ENCODE data around the gene SP2. TPM values are rescaled to one million over a fixed set of nuclear protein-coding genes. Genes with fewer than 3 reads are reported as not detected.

The SP2 gene
- total RNA-seq, 2 donors from 2014 or later = 18.1 to 21.6 TPM

DNA sequence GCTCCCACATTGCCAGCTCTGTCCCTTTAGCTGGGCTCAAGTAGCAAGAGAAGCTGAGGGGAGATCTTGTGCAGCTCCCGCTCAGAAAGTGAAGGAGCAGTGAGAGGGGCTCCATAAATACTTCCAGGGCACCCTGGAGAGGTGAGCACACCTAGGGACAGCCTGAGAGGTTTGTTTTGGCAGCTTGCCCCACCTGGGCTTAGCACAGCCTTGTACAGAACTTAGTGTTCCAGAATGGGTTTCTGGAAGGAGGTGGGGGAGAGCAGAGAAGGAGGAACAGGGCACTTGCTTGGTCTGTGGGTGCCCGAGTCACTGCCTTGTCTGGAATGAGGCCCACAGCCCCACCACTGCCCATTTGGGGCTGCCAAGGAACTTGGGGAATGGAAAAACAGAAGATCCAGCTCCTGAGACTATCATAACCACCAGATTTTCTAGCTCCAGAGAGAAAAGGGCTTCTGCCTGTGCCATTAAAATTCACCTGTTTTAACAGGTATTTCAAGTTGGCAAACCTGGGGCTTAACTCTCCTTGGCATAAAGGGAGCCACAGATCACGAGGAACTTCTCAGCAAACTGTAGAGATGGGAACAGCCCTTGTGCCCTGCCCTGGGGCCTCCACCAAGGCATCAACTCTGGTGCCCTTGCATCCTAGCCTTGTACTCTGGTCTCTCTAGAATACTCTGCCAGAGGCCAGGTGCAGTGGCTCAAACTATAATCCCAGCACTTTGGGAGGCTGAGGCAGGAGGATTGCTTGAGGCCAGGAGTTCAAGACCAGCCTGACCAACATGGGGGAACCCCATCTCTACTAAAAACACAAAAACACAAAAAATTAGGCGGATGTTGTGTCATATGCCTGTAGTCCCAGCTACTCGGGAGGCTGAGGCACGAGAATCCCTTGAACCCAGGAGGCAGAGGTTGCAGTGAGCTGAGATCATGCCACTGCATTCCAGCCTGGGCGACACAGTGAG, 59.7 kb downstream of the SP2 start:
- TF ChIP-seq, protein P1, sequence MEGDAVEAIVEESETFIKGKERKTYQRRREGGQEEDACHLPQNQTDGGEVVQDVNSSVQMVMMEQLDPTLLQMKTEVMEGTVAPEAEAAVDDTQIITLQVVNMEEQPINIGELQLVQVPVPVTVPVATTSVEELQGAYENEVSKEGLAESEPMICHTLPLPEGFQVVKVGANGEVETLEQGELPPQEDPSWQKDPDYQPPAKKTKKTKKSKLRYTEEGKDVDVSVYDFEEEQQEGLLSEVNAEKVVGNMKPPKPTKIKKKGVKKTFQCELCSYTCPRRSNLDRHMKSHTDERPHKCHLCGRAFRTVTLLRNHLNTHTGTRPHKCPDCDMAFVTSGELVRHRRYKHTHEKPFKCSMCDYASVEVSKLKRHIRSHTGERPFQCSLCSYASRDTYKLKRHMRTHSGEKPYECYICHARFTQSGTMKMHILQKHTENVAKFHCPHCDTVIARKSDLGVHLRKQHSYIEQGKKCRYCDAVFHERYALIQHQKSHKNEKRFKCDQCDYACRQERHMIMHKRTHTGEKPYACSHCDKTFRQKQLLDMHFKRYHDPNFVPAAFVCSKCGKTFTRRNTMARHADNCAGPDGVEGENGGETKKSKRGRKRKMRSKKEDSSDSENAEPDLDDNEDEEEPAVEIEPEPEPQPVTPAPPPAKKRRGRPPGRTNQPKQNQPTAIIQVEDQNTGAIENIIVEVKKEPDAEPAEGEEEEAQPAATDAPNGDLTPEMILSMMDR (IDR thresholded peaks at IDR 0.05) = no peak
- H3K27me3 ChIP-seq = no peaks in the 10 kb centered on the region
- peak overlapping the region; percentile 86 for H3K27ac ChIP-seq
- H3K9ac ChIP-seq (ENCODE audit: low read depth in 2 of 2, low read length in 2 of 2) = peak overlapping the region; percentile 91 to 100
- DNase-seq = peak; percentile 73
- no peaks in the 10 kb centered on the region for H3K36me3 ChIP-seq
- no peaks in the 10 kb centered on the region for H3K9me3 ChIP-seq
- H3K4me3 ChIP-seq = peak overlapping the region; percentile 55
- H3K4me1 ChIP-seq = peaks cover 2% of the 10 kb centered on the region
- intact Hi-C loops (cut with DNase I) = no loop called here

DNA sequence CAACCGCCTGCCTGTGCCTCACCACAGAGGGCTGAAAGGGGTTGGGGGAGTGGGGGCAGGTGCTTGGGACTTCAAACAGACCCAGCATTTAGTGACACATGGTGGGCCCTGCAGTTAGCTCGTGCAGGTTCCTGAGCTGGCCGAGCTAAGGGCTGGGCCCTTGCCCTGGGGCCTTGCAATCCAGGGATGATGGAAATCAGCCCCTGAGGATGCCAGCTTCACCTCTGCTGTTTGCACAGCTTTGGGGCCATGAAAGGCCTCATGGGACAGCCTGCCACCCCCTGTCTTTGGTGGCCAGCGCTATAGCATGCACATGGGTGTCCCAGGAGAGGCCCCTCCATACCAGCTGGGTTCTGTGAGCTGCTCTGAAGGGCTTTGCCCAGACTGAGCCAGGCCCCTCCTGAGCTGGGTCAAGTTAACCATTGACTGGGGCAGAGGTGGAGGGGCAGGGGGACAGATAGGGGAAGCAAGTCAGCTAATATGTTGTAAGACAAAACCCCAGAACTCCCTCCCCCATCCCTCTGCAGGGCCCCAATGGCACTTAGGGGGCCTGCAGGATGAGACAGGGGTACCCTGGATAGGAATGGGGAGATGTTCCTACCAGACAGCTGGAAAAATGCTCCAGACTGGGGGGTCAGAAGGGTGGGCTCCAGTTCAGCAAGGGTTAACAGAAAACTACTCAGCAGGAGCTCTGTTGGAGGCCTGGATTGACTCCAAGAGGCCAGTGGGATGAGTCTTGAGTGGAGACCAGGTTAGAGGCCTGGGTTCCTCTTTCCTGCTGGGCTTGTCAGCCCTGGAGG, 61.0 kb downstream of the SP2 start:
- no peak for DNase-seq
- no peaks in the 10 kb centered on the region for H3K9me3 ChIP-seq
- TF ChIP-seq, protein P1 (IDR thresholded peaks at IDR 0.05) = no peak
- H3K4me1 ChIP-seq = peaks cover 7% of the 10 kb centered on the region
- intact Hi-C loops (cut with DNase I) = no loop called here
- H3K36me3 ChIP-seq = no peaks in the 10 kb centered on the region
- peak overlapping the region; percentile 86 for H3K27ac ChIP-seq
- no peaks in the 10 kb centered on the region for H3K27me3 ChIP-seq
- H3K4me3 ChIP-seq = peak overlapping the region; percentile 55
- peak overlapping the region; percentile 91 to 100 for H3K9ac ChIP-seq (ENCODE audit: low read depth in 2 of 2, low read length in 2 of 2)

DNA sequence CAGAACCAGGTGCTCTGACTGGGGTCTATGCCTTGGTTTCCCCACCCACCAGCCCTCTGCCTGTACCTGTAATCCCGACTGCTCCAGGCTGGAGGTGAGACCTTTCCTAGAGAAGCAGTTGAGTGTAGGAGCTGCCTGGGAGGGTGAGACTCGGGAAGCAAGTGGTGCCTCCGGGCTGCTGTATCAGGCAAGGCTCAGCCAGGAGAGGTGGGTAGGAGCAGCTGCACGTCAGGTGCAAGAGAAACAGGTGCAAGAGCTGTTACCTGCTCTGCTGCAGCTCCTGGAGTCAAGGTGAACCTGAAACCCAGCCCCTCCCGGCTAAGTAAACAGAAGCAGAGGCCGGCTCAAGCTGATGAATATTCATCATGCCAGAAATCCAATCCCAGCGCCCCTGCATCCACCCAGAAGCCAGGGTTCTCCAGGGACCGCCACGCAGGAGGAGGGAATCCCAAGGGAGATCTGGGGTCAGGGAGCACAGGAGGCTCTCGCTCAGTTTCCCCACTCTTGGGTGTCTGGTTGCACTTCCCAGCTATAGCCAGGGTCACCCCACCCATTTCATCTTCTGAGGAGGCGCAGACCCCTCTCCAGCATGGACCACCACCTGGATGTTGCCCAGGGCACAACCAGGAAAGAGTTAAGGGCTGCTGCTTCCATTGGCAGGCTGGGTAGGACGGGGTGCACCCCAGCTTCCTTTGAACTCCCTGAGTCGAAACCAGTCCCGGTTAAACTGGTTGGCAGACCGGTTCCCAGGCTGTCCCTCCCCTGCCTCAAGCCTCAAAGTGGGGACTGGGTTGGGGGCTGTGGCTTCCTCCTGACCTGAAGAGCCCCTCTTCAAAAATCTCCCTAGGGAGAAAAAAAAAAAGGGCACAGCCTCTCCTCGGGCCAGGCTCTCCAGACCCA, 61.8 kb downstream of the SP2 start, which contains the start of gene PRR15L:
Gene PRR15L (minus strand): TSS at position 293 of the 900 bp plus-strand sequence. CDS start 4,649 bp downstream, outside the sequence.
- Histone ChIP-seq H3K27me3 (no peaks in the 10 kb centered on the region), H3K4me3 (peak within 1 kb of the TSS; percentile 55), H3K9ac (ENCODE audit: low read depth in 2 of 2, low read length in 2 of 2) (peak within 1 kb of the TSS; percentile 91 to 100), H3K9me3 (no peaks in the 10 kb centered on the region), H3K27ac (peak within 1 kb of the TSS; percentile 86), H3K4me1 (peaks cover 7% of the 10 kb centered on the region), H3K36me3 (no peaks in the 10 kb centered on the region)
- intact Hi-C loops (cut with DNase I) = no loop called here
- TF ChIP-seq, protein P1 (IDR thresholded peaks at IDR 0.05) = no peak
- peak; percentile 96 for DNase-seq

DNA sequence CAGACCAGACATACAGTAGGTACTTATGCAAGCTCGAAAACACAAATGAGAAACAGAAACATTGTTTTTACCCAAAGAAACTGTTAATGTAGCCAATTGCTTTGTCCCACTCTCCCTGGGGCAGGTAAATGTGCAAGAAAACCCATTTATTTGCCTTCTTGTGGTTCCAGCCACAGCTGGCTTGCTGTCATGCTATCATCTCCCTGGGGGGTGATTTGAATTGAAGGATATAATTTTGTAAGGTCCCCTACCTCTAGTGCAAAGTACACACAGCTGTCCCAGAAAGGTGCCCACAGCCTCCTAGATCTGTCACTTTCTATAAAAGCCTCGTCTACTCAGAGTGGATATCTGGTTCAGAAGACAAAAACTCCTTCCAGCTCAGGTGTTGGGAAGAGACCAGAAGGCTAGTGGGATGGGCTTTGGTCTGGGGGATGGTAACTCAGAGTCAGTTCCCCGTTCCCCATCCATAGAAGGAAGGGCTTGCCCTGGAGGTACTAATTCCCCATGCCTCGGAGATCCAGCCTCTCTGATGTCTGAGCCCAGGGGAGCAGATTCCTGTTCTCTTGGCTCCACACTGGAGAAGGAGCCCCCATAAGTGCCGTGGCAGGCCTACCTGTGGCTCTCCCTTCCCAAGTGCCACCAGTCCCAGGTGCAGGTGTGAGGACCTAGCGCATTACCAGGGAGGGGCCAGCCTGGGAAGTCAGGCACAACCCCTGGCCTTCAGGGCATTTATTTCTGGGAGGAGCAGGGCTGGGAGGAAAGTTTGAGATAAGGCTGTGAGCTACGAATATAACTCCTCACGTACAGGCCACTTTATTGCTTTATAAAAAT, 64.0 kb downstream of the SP2 start:
- H3K4me1 ChIP-seq = peaks cover 7% of the 10 kb centered on the region
- DNase-seq = peak; percentile 92
- H3K27me3 ChIP-seq = no peaks in the 10 kb centered on the region
- no peaks in the 10 kb centered on the region for H3K9me3 ChIP-seq
- H3K4me3 ChIP-seq = peak overlapping the region; percentile 8
- TF ChIP-seq, protein P1 (IDR thresholded peaks at IDR 0.05) = no peak
- H3K9ac ChIP-seq (ENCODE audit: low read depth in 2 of 2, low read length in 2 of 2) = peak overlapping the region; percentile 48 to 100
- H3K27ac ChIP-seq = peak overlapping the region; percentile 86
- no peaks in the 10 kb centered on the region for H3K36me3 ChIP-seq
- intact Hi-C loops (cut with DNase I) = no loop called here
